ENCODE data around the gene SLK.

GRCh38 chr10:103918053-103918846, 48.7 kb upstream of the SLK start, which contains the start of gene STN1:
- TF ChIP-seq REST (IDR thresholded peaks at IDR 0.05; ENCODE audit: insufficient read depth in 1 of 2, low read depth in 2 of 2, low read length in 2 of 2) (no peak), SIN3A (IDR thresholded peaks at IDR 0.05; ENCODE audit: borderline replicate concordance, insufficient read depth, low read length) (0 out of 2 replicates have a peak, but pooled peaks have one; percentile 8), TAF1 (IDR thresholded peaks at IDR 0.05; ENCODE audit: borderline replicate concordance, insufficient read depth, low read length) (peak; percentile 62; the same call in 1 of the 2 replicates), FOXP2 (optimal IDR thresholded peaks at IDR 0.05; ENCODE audit: borderline replicate concordance, extremely low read depth, extremely low read length, insufficient read depth) (peak; percentile 65)

Measured in PFSK-1 (cell line).